HG03575 (cell line): Measurements from ENCODE around the gene PGF.
"Not testable (repeated sequence)": the region's sequence is repeated elsewhere in the genome, so short reads cannot be mapped to it uniquely, and the experiment has no call there.

Experiments used
- ATAC-seq: cut with Tn5 transposase; IDR thresholded peaks from one replicate; pipeline ENCODE4 v1.9.1; 2021; ENCODE audit not compliant: unreplicated experiment, insufficient number of reproducible peaks, low FRiP score; ENCODE audit errors: extremely low read depth

PGF gene

DNA sequence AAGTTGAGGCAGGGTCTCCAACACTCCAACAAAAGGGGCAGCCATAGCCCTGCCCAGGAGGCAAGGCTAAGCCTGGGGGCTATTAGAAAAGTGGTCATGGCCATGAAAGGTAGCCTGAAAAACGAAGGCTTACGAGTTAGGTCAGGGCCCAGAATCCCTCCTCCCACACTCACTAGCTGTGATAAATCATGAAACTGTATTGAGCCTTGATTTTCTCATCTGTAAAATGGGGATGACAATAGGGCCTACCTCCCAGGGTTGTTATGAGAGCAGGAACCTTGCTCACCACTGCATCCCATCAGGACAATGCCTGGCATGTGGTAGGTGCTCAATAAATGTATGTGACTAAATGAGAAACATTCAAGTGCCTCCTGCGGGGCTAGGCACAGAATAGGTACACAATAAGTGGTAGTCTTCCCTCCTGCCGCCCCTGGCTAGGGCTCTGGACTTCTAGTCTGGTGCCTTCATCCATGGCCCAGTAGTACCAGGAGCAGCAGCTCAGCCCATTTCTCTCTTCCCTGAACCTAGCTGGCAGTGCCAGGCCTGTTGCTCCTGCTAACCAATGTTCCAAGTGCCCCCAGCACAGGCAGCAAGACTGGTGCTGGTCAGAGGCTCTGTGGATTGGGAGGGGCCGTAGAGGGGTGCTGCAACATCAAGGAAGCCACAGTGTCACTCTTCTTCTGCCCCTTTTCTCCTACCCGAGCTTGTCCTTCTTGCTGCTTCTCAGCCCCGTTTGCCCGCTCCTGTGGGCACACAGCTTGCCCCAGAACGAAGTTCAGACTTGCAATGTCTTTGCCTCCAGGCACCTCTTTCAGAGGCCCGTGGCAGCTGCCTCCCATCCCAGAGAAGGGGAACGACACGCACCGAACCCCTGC, 7.8 kb downstream of the PGF start:
- no peak for ATAC-seq

DNA sequence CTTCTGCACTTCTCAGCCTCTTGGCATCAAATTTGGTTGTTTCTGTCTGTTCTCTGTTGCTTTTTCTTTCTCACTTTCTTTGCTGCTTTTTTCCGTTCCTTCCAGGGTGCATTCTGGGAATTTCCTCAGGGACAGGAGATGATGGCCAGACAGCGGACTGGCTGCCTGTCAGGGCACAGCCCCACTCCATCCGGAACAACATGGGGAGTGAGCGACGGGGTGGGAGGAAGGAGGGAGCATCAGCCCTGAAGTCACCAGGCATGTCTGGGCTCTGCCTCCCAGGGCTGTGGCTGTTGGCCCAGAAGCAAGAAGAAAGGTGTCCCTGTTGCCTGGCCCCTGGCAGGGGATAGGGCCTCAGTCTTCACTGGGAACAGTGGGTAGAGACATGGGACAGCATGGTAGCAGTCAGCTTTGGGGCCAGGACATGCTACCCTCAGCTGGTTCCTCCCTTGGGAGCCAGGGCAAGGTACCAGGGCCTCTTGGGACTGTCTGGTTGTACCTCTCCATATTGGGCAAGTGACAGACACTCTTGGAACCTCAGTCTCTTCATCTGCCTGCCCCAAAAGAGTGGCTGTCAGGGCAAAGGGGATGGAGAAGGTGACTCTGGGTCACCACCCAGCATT, 8.6 kb downstream of the PGF start:
- ATAC-seq: no peak

DNA sequence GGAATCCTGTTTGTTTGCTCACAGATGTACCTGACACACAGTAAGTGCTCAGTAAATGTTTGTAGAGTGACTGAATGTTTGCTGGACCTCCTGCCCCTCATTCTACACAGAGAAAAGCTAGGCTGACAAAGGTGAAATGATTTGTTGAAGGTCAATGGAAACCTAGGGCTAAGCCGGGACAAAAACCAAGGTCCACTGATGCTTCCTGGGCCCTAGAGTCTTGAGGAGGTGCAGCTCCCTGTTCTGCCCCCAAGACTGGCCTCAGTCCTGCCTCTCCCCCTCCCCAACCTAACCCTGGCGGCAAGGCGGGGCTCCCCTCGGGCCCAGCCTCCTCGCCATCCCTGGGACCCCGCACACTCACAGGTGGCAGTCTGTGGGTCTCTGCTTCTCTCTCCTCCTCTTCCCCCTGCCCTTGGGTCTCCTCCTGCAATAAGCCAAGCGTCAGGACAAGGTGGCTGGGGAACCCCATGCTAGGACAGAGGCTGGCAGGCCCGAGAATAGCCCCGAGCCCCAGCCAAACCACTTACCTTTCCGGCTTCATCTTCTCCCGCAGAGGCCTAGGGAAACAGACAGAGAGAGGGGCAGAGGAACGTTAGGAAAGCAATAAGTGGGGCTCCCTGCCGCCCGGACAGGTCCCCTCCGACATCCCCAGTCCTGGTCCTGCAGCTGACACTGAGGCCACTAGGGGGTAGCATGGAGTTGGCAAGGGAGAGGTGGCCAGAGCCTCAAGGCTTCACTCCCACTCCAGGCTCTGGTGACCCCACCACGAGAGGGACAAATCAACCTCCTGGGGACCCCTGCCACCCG, 9.3 kb downstream of the PGF start:
- no peak for ATAC-seq

DNA sequence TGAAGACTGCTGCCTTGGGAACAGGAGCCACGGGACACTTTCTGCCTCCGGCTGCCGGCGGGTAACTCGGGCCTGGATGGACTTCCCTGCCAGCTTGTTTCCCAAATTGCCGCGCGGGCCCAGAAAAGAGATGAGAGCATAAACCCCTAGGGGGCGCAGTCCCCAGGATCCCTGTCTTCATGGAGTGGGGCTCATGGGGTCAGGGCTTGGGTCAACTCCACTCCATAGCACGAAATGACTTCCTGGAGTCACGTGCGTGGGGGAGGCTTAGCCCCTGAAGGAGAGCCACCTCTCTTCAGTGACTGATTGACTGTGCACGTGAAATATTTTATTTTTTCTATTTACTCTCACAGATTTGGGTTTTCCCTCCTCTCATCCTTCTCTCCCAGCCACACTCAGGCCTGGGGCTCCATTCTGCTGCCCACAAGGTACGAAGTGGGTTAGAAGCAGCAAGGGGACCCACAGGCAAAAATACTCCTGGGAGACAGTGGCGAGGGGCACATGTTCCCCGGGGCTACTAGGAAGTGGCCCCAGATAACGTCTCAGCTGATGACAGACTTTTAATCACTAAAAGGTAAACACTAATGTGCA, 10.0 kb downstream of the PGF start:
- no peak for ATAC-seq

DNA sequence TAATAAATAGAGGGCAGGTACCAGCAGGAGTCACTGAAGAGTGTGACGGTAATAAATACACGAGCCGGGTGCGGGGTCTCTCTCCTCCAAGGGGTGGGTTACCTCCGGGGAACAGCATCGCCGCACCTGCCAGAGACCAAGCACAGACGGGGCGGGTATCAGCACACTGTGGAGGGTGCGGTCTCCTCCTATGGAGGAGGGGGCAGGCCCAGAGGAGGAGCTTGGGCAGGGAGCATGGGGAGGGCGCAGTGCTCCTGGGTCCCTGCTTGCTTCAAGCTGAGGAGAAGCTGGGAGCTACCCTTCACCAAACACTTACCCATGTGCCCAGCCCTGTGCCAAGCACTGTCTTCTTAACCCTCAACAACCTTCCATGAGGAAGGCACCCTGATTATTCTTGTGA, 12.8 kb downstream of the PGF start:
- ATAC-seq: no peak

DNA sequence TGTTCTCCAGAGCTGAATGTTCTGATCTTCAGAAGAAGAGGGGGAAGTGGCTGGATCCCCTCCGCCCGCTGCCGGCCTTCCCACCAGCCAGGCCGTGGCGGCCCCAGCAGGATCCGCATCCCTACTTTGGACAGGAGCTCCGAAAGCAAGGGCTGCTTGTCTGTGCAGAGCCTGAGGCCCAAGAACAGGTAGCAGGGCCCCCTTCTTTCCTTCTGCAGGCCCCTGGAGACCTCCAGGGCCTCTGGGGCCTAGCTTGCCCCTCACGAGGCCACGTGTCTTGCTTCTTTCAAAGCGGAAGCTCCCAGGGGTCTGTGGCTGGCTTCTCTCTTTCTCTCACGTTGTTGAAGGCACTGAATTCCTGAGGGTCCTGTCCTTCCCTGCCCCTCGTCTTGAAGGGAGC, 13.2 kb downstream of the PGF start:
- ATAC-seq: no peak

DNA sequence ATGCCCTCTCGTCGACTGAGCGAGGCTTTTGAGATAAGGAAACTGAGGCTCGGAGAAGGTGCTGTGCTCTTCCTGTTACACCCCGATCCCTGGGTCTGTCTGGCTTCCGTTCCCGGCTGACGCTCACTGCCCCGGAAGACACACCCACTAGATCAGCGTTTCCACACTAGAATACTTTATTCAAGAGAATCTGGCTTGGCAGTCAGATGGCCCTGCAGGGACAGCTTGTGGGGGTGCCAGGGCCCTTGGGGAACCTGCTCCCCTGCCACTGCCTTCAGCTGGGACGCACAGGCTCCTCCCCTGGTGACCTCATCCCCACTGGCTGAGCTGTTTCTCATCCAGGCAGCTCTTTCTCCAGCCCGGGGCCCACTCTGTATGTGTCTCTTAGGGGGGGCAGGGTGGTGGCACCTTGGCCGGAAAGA, 13.7 kb downstream of the PGF start:
- no peak for ATAC-seq

DNA sequence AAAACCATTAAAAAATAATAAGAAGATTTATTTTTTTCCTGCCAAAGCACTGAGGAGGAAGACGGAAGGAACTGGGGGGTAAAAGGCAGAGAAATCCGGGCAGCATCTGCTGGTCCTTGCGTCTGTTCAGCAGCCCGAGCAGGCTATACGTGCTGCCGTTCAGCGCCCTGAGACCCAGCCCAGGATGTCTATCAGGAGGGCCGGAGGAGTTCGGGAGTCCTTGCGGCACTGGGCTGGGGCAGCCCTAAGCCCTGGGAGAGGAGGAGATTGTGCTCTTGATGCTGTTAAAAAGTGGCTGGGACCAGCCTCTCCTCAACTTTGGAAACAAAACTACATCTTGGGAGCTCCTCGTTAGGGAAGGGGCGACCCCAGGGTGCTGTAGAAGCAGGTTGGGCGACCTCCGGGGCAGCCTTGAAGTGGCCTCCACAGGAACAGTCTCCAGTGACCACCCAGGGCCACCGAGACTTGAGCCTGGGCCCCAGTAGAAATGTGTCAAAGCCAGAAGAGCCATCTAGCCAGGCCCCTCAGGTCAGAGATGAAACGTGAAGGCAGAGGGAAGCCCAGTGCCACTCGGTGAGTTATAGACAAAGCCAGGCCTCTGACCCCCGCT, 14.3 kb downstream of the PGF start:
- no peak for ATAC-seq

DNA sequence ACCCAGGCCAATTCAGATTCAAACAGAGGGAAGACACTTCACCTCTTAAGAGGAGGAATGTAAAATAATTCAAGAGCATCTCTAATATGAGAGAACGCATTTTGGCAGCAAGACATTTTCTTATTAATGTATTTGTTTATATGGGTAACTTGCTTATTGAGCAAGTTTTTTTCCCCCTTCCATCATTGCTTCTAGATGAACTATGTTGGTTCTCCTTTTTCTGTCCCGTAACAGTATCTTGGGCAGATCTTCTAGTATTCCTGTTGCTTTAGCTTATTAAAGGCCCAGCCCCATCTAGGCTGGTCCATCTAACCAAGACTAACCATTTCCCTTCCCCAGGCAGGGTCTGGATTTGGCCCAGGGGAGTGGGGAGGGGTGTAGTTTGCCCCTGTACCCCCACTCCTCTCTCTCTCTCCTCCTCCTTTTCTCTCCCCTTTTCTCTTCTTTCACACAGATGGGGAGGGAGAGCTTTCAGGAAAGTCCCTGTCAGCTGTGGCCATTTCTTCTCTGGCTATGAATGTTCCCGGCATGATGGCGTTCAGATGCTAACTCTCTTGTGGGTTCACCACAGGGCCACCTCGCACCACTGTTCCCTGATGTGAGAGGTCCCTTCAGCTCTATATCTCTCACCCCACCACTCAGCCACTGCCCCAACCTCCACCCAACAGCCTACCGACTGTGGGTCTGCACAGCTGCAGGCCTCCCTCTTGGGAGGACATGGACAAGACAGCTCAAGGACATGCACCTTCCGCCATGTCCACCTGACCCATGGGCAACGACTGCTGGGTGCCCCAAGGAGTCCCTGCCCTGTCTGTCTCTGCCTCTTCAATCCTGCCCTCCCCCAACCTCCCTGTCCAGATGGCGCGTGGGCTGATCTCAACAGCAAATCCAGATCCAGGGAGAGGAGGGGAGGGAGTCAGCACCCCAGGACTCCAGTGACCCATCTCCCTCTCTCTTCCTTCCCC, 16.6 kb downstream of the PGF start:
- ATAC-seq: no peak

DNA sequence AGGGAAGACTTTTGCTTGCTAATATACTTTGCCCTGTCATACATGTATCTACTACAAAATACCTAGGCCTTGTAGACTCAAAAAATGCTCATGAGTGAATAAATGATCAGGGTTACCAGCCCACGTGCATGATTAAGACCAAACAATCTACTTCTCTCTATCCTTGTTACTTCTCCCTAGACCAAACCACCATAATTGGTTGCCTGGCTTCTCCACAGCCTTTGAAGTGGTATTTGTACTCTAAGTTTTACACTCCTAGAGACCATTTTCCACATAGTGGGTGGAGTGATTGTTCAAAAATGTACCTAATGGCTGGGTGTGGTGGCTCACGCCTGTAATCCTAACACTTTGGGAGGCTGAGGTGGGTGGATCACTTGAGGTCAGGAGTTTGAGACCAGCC, 18.2 kb downstream of the PGF start:
- no peak for ATAC-seq

DNA sequence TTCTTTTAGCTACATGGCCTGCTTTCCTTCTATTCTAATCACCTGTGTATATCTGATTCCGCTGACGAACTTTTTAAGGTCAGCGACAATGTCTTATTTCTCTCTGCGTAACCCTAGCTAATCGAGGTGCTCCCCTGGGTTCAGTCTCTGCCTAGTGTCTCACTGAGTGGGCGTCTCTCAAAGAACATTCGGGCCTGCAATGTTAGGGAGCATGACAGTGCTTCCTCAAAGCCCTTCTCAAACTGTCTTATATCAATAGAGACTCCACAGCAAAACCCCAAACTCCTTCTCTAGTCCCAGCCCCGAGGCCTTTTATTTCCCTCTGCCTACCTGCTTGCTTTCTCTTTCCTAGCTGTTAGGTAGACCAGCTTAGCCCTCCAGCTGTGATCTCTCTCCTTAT, 18.7 kb downstream of the PGF start:
- ATAC-seq: no peak

DNA sequence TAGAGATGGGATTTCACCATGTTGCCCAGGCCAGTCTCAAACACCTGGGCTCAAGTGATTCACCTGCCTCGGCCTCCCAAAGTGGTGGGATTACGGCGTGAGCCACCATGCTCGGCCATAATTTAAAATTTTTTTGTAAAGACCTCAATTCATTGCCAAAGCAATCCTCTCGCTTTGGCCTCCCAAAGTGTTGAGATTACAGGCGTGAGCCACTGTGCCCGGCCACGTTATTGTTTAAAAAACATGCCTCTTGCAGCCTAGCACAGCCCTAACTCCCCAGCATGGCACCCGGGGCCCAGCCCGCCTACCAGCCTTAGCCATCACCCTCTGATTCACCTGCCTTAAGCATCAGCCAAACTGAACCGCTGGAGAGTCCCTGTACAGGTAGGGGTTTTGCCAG, 19.2 kb downstream of the PGF start:
- no peak for ATAC-seq

DNA sequence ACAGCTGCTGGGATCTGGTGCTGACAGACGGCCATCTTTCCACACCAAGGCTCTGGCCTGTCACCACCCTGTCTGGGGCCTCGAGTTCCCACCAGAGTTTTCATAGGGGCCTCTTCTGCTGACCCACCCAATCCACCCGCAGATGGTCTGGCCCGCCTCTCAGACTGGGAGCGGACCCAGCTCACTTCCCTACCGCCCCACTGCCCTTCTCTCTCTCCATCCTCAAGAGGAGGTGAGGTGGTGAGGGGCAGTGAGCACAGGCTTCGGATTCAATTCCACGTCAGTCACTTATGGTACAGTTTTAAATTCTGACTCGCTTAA, 20.1 kb downstream of the PGF start:
- ATAC-seq: no peak

DNA sequence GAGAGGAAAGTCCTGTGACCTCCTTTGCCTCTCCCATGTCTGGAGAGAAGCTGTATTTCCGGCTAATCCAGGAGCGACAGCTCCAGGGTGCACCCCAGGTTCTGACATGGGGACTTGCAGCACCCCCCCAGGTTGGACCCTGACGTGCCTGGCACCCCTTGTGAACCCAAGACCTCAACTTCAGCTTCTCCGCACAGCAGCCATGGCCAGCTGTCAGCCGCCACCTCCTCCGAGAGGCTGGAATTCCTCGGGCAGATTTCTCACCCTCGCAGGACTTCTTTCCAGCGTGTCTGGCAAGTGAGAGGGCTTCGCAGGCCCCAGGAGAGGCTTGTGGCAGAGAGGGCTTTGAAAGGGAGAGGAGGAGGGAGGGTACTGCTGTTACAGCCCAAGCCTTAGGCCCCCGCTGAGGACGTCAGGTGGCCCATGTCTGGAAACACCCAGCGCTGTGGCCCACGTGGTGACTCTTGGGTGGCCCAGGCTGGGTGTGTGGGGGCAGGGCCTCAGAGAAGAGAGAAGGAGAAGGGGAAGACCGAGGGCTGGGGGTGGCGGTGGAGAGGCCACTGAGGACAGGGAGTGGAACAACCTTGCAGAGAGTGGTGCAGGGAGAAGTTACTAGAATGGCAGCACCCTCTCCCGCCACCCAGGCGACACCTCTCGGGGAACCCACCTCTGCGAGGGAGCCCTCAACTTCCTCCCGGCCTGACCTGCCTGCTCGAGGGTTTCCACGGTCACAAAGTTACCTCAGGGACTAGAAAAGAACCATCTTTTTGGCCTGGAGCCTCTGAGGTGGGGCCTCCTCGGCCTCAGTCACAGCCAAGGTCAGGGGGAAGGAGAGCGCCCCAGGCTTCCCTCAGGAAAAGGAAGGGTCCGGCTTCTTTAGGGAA, 20.7 kb downstream of the PGF start:
- no peak for ATAC-seq

DNA sequence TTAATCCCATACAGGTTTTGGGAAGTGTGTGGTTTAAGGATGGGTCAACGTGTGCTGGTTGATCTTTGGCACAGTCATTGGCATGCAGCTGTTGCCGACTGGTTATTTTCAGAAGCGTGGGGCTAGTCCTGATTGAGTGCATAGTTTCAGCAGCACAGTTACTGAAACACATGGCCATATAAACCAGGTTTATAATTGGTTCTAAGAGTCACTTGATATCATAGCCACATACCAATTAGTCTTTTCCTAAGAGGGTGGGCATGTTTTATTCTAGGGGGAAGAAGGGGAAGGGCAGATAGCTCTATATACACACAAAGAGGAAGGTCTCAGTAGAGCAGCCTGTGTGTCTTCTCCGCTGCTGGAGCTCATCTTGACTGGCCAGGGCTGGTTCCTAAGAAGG, 21.4 kb downstream of the PGF start:
- no peak for ATAC-seq

DNA sequence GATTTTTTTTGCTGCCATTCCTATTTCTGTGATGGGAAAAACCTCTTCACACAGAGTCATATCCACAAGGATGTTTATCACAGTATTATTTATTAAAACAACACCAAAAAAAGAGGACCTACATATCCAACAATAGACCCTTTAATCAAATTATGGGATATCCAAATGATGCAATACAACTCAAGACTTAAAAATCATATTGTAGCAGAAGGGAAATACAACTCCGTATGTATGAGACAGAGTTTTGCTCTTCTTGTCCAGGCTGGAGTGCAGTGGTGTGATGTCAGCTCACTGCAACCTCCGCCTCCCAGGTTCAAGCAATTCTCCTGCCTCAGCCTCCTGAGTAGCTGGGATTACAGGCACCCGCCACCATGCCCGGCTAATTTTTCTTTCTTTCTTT, 22.5 kb downstream of the PGF start:
- ATAC-seq: not testable (repeated sequence)

DNA sequence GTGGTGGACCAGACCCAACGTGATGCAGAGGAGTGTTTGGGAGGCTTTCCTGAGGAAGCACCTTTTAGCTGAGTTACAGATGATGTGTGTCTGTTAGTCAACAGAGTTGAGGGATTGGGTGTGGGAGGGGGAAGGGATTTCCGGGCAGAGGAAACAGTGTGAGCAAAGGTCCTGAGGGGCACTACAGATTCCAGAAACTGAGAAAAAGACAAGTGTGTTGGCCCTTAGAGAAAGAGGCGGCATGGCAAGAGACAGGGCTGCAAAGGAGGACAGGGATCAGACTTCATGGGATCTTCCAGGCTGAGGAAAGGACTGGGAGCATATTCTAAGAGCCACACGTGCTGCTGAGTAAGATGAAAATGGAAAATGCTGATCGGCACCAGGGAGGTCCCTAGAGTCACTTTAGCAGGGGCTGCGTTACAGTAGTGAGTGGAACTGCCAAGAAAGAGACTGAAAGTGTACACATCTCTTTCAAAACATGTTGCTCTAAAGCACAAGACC, 22.9 kb downstream of the PGF start:
- no peak for ATAC-seq
